Thoracic aorta (tissue), 2 donors: ENCODE results near the gene USP34. TPM values are rescaled to one million over a fixed set of nuclear protein-coding genes. Genes with fewer than 3 reads are reported as not detected.
"Not testable (repeated sequence)": the region's sequence is repeated elsewhere in the genome, so short reads cannot be mapped to it uniquely, and the experiment has no call there.

Experiments used
- ATAC-seq: fragments of 150-250 bp; one replicate; pipeline ENCODE4 v1.8.0; 2017; ENCODE audit warnings: low read depth; ENCODE audit not compliant: insufficient number of reproducible peaks, low FRiP score
- DNase-seq: peaks from one replicate; pipeline ENCODE4 v3.0.0-alpha.2; 2020; ENCODE audit warnings: low spot score
- H3K27ac ChIP-seq, 2 donors: fragments of 200-600 bp; sonication (generic); 1 replicate in 1 of 2; 2 replicates in 1 of 2; pipeline ENCODE4 v1.5.1; 2016; ENCODE audit warnings: mild to moderate bottlenecking in 2 of 2, moderate library complexity in 2 of 2
- H3K27me3 ChIP-seq: fragments of 200-600 bp; sonication (generic); replicated peaks from 2 replicates; pipeline ENCODE4 v1.6.0; 2016; ENCODE audit warnings: mild to moderate bottlenecking; ENCODE audit not compliant: insufficient read depth
- H3K36me3 ChIP-seq: fragments of 200-600 bp; sonication (generic); one replicate; pipeline ENCODE4 v1.5.1; 2016
- H3K4me1 ChIP-seq, 2 donors: fragments of 200-600 bp; sonication (generic); 1 replicate in 1 of 2; 2 replicates in 1 of 2; pipeline versions ENCODE4 v1.5.1 to v1.6.0; 2016; ENCODE audit warnings: low read depth in 2 of 2, mild to moderate bottlenecking in 1 of 2; ENCODE audit not compliant: control insufficient read depth in 1 of 2
- H3K4me3 ChIP-seq: fragments of 200-600 bp; sonication (generic); 2 replicates; pipeline ENCODE4 v1.5.1; 2016; ENCODE audit warnings: mild to moderate bottlenecking
- H3K9me3 ChIP-seq: fragments of 200-600 bp; sonication (generic); 2 replicates; pipeline ENCODE4 v1.5.1; 2016
- total RNA-seq, 2 donors: library from RNA; depleted of rRNA; stranded (reverse); fragments of >200 nt; gene quantifications; one replicate each; pipeline versions ENCODE4 v1.1.0 to v1.2.3, GENCODE V29; 2016
- TF ChIP-seq, protein P1 (sequence below): fragments of 200-600 bp; sonication (generic); IDR thresholded peaks from one replicate; pipeline ENCODE4 v1.5.1; 2019; ENCODE audit warnings: antibody characterized with exemption

Gene USP34
- total RNA-seq, 2 donors from 2014 or later, result 88.0 to 191 TPM

DNA sequence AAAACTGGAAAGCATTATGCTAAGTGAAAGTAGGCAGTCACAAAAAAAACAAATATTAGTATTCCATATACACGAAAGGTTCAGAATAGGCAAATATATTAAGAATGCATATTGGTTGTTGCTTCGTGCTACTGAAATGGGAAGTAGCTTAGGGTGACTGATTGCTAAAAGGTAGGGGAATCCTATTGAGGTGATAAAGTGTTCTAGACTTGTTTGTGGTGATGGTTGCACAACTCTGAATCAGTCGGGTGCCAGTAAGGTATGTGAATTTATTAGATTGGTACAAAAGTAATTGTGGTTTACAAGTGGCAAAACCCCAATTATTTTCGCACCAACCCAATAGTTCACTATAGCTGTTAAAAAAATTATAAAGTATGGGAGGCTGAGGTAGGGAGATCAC, 20.7 kb downstream of the USP34 start:
- no peak for ATAC-seq
- Histone ChIP-seq H3K27ac (no peak overlapping the region), H3K4me1 (peaks cover 3 to 6% of the 10 kb centered on the region in 2 donors), H3K27me3 (no peaks in the 10 kb centered on the region), H3K36me3 (no peaks in the 10 kb centered on the region), H3K9me3 (no peaks in the 10 kb centered on the region), H3K4me3 (no peak overlapping the region)
- no peak for DNase-seq
- TF ChIP-seq, protein P1, sequence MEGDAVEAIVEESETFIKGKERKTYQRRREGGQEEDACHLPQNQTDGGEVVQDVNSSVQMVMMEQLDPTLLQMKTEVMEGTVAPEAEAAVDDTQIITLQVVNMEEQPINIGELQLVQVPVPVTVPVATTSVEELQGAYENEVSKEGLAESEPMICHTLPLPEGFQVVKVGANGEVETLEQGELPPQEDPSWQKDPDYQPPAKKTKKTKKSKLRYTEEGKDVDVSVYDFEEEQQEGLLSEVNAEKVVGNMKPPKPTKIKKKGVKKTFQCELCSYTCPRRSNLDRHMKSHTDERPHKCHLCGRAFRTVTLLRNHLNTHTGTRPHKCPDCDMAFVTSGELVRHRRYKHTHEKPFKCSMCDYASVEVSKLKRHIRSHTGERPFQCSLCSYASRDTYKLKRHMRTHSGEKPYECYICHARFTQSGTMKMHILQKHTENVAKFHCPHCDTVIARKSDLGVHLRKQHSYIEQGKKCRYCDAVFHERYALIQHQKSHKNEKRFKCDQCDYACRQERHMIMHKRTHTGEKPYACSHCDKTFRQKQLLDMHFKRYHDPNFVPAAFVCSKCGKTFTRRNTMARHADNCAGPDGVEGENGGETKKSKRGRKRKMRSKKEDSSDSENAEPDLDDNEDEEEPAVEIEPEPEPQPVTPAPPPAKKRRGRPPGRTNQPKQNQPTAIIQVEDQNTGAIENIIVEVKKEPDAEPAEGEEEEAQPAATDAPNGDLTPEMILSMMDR, result no peak

DNA sequence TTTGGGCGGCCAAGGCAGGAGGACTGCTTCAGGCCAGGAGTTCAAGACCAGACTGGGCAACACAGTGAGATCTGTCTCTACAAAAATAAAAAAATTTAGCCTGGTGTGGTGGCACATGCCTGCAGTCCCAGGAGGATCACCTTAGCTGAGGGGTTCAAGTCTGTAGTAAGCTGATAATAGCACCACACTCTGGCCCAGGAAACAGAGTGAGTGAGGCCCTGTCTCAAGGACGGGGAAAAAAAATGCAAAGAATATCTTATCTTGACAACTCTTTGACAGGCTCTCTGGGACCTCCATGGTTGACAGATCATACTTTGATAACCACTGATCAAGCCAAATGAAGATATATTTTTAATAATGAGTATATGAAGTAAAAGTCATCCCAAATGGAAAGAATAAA, 22.7 kb downstream of the USP34 start:
- peaks cover 4 to 5% of the 10 kb centered on the region in 2 donors for H3K4me1 ChIP-seq
- no peaks in the 10 kb centered on the region for H3K36me3 ChIP-seq
- no peak overlapping the region for H3K27ac ChIP-seq
- TF ChIP-seq, protein P1, result no peak
- no peak for ATAC-seq
- no peak for DNase-seq
- no peak overlapping the region for H3K4me3 ChIP-seq
- no peaks in the 10 kb centered on the region for H3K27me3 ChIP-seq
- H3K9me3 ChIP-seq, result no peaks in the 10 kb centered on the region

DNA sequence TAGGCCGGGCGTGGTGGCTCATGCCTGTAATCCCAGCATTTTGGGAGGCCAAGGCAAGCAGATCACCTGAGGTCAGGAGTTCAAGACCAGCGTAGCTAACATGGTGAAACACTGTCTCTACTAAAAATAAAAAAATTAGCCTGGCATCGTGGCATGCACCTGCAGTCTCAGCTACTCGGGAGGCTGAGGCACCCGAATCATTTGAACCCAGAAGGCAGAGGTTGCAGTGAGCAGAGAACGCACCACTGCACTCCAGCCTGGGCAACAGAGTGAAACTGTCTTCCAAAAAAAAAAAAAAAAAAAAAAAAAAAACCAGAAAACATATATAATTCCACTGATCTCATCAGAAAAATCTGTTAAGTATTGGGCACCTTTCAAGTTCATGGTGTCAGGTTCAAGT, 23.9 kb downstream of the USP34 start:
- not testable (repeated sequence) for H3K4me1 ChIP-seq, H3K4me3 ChIP-seq, ATAC-seq, H3K27ac ChIP-seq, H3K36me3 ChIP-seq, H3K27me3 ChIP-seq, H3K9me3 ChIP-seq, DNase-seq

DNA sequence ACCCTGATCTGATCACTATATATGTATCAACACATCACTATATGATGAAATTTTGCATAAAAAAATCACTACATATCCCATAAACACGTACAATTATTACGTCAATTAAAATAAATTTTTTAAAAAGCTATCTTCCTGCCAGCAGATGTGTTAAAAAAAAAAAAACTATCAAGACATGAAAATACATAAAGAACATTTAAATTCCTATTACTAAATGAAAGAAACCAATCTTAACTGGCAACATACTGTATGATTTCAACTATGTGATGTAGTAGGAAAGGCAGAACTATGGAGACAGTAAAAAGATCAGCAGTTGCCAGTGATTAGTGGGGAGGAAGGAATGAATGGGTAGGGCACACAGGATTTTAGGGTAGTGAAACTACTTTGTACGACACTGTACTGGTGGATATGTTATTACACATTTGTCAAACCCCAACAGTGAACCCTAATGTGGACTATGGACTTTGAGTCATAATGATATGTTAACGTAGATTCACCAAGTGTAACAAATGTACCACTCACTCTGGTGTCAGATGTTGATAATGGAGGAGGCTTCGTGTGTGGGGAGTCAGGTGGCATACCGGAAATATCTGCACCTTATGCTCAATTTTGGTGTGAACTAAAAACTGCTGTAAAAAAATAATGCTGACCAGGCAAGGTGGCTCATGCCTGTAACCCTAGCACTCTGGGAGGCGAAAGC, 27.4 kb downstream of the USP34 start:
- ATAC-seq, result no peak
- no peak for DNase-seq

DNA sequence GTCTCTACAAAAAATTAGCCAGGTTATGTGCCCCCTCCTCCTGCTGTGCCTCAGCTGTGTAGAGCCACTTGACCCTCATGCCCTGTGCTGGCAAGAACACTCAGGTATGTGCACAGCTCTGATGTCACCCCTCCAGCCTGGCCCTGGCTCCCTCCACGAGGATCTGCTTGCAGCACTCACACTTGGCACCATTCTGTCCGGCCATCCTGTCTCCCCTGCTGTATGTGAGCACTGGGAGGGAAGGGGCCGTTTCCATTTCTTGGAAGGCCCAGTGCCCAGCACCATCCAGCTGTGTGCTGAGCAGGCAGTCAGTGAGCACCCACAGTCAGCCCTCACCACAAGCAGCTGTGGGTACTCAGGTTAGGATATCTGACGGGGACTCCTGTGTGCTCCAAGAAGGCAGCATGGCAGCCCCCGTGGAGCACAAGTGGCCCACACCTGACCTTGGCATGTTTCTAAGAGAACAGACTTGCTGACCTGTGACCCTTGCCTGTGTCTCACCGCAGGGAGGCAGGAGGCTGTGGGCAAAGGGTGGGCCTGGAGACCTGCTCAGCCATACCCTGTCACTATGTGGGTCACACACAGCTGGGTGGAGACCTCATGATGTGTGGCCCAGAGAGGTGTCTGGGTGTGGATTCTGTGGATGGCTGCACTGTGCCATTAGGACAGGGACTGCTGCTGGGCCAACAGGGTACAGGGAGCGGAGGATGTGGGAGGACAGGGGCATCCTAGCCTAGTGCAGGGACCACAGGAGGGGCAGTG, 31.5 kb downstream of the USP34 start:
- TF ChIP-seq, protein P1, result no peak
- Histone ChIP-seq H3K27ac (no peak overlapping the region), H3K36me3 (no peaks in the 10 kb centered on the region), H3K4me3 (no peak overlapping the region), H3K27me3 (no peaks in the 10 kb centered on the region), H3K9me3 (no peaks in the 10 kb centered on the region), H3K4me1 (peaks cover 15 to 28% of the 10 kb centered on the region in 2 donors)
- no peak for DNase-seq
- no peak for ATAC-seq

More for the DNA sequence above, 27.4 kb downstream of the USP34 start:
- Histone ChIP-seq H3K4me1 (peaks cover 9 to 28% of the 10 kb centered on the region in 2 donors), H3K4me3 (no peak overlapping the region), H3K36me3 (no peaks in the 10 kb centered on the region), H3K27me3 (no peaks in the 10 kb centered on the region), H3K9me3 (no peaks in the 10 kb centered on the region), H3K27ac (no peak overlapping the region)
- TF ChIP-seq, protein P1, result no peak
